KOPT-K1 (cell line): ENCODE measurements around the gene RNF111.
A peak's percentile ranks its signal among the peaks of the same experiment; 100 is the strongest.

Source experiments
- H3K27ac ChIP-seq: fragments of 200-600 bp; sonication (generic); 2 replicates; pipeline ENCODE4 v1.5.1; 2016; ENCODE audit warnings: antibody characterized with exemption, mild to moderate bottlenecking, low read depth, low read length; ENCODE audit not compliant: poor library complexity, severe bottlenecking
- H3K36me3 ChIP-seq: fragments of 200-600 bp; sonication (generic); 2 replicates; pipeline ENCODE4 v1.5.1; 2017; ENCODE audit warnings: antibody characterized with exemption, mild to moderate bottlenecking, low read length, moderate library complexity; ENCODE audit not compliant: insufficient read depth
- H3K9me3 ChIP-seq: fragments of 200-600 bp; sonication (generic); 2 replicates; pipeline ENCODE4 v1.5.1; 2017; ENCODE audit warnings: antibody characterized with exemption, low read length, mild to moderate bottlenecking; ENCODE audit not compliant: insufficient read depth, poor library complexity, severe bottlenecking

The RNF111 gene

GRCh38 chr15:59063042-59063441 lies 75.6 kb downstream of the RNF111 start:
- H3K9me3 ChIP-seq = no peaks in the 10 kb centered on the region
- no peak overlapping the region for H3K27ac ChIP-seq
- H3K36me3 ChIP-seq = peaks cover 96% of the 10 kb centered on the region

- Histone ChIP-seq H3K36me3 (peaks cover 76% of the 10 kb centered on the region), H3K27ac (no peak overlapping the region), H3K9me3 (peaks cover 5% of the 10 kb centered on the region)
Observed at GRCh38 chr15:59069430-59069829, 82.0 kb downstream of the RNF111 start.

- peaks cover 5% of the 10 kb centered on the region for H3K9me3 ChIP-seq
- peaks cover 63% of the 10 kb centered on the region for H3K36me3 ChIP-seq
- H3K27ac ChIP-seq = no peak overlapping the region
Observed at GRCh38 chr15:59074607-59075006, 87.1 kb downstream of the RNF111 start.

GRCh38 chr15:59087731-59088130 lies 100.3 kb downstream of the RNF111 start:
- H3K9me3 ChIP-seq = no peaks in the 10 kb centered on the region
- H3K27ac ChIP-seq = no peak overlapping the region
- peaks cover 95% of the 10 kb centered on the region for H3K36me3 ChIP-seq

GRCh38 chr15:59094077-59094476 lies 106.6 kb downstream of the RNF111 start:
- no peak overlapping the region for H3K27ac ChIP-seq
- H3K36me3 ChIP-seq = peaks cover 88% of the 10 kb centered on the region

GRCh38 chr15:59096429-59096828 lies 109.0 kb downstream of the RNF111 start:
- Histone ChIP-seq H3K9me3 (no peaks in the 10 kb centered on the region), H3K27ac (no peak overlapping the region), H3K36me3 (peaks cover 70% of the 10 kb centered on the region)

More at GRCh38 chr15:59094077-59094476, 106.6 kb downstream of the RNF111 start:
- no peaks in the 10 kb centered on the region for H3K9me3 ChIP-seq

- H3K36me3 ChIP-seq = peaks cover 42% of the 10 kb centered on the region
- H3K27ac ChIP-seq = no peak overlapping the region
- no peaks in the 10 kb centered on the region for H3K9me3 ChIP-seq
Observed at GRCh38 chr15:59099162-59099685, 111.8 kb downstream of the RNF111 start.

- Histone ChIP-seq H3K9me3 (no peaks in the 10 kb centered on the region), H3K27ac (peak overlapping the region; percentile 94), H3K36me3 (peaks cover 32% of the 10 kb centered on the region)
Observed at GRCh38 chr15:59104602-59104911, 117.1 kb downstream of the RNF111 start.

- peaks cover 36% of the 10 kb centered on the region for H3K36me3 ChIP-seq
- peak within 1 kb of the TSS; percentile 94 for H3K27ac ChIP-seq
- H3K9me3 ChIP-seq = no peaks in the 10 kb centered on the region
Observed at GRCh38 chr15:59104912-59105732, 117.7 kb downstream of the RNF111 start, which contains the start of gene CCNB2. TSS of gene CCNB2 (plus strand) at chr15:59105146. CDS start at chr15:59105269, 123 bp downstream.

GRCh38 chr15:59105854-59106253 lies 118.4 kb downstream of the RNF111 start:
- no peaks in the 10 kb centered on the region for H3K9me3 ChIP-seq
- H3K36me3 ChIP-seq = peaks cover 41% of the 10 kb centered on the region
- H3K27ac ChIP-seq = peak overlapping the region; percentile 94

- no peaks in the 10 kb centered on the region for H3K9me3 ChIP-seq
- H3K36me3 ChIP-seq = peaks cover 94% of the 10 kb centered on the region
- no peak overlapping the region for H3K27ac ChIP-seq
Observed at GRCh38 chr15:59111251-59111650, 123.8 kb downstream of the RNF111 start.

GRCh38 chr15:59115047-59115446 lies 127.6 kb downstream of the RNF111 start:
- Histone ChIP-seq H3K36me3 (peaks cover 99% of the 10 kb centered on the region), H3K27ac (no peak overlapping the region)

GRCh38 chr15:59116141-59116540 lies 128.7 kb downstream of the RNF111 start:
- no peaks in the 10 kb centered on the region for H3K9me3 ChIP-seq
- H3K36me3 ChIP-seq = peaks cover 99% of the 10 kb centered on the region
- no peak overlapping the region for H3K27ac ChIP-seq

More at GRCh38 chr15:59115047-59115446, 127.6 kb downstream of the RNF111 start:
- no peaks in the 10 kb centered on the region for H3K9me3 ChIP-seq

GRCh38 chr15:59116771-59117170 lies 129.3 kb downstream of the RNF111 start:
- Histone ChIP-seq H3K27ac (no peak overlapping the region), H3K9me3 (no peaks in the 10 kb centered on the region), H3K36me3 (peaks cover 99% of the 10 kb centered on the region)

- Histone ChIP-seq H3K36me3 (peaks cover 99% of the 10 kb centered on the region), H3K9me3 (no peaks in the 10 kb centered on the region), H3K27ac (no peak overlapping the region)
Observed at GRCh38 chr15:59119625-59120024, 132.2 kb downstream of the RNF111 start.

- no peak overlapping the region for H3K27ac ChIP-seq
- peaks cover 99% of the 10 kb centered on the region for H3K36me3 ChIP-seq
- H3K9me3 ChIP-seq = no peaks in the 10 kb centered on the region
Observed at GRCh38 chr15:59120937-59121336, 133.5 kb downstream of the RNF111 start.
